Measurements from ENCODE around the gene PLK3.

- TF ChIP-seq, protein P1, sequence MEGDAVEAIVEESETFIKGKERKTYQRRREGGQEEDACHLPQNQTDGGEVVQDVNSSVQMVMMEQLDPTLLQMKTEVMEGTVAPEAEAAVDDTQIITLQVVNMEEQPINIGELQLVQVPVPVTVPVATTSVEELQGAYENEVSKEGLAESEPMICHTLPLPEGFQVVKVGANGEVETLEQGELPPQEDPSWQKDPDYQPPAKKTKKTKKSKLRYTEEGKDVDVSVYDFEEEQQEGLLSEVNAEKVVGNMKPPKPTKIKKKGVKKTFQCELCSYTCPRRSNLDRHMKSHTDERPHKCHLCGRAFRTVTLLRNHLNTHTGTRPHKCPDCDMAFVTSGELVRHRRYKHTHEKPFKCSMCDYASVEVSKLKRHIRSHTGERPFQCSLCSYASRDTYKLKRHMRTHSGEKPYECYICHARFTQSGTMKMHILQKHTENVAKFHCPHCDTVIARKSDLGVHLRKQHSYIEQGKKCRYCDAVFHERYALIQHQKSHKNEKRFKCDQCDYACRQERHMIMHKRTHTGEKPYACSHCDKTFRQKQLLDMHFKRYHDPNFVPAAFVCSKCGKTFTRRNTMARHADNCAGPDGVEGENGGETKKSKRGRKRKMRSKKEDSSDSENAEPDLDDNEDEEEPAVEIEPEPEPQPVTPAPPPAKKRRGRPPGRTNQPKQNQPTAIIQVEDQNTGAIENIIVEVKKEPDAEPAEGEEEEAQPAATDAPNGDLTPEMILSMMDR (IDR thresholded peaks at IDR 0.05; ENCODE audit: low read length): no peak
- no peak for TF ChIP-seq EZH2 (IDR thresholded peaks at IDR 0.05; ENCODE audit: borderline replicate concordance, low read length)
Observed at GRCh38 chr1:44757420-44757819, 42.8 kb upstream of the PLK3 start.
